Gastrocnemius medialis (tissue), 4 donors: Measurements from ENCODE around the gene KCNJ1. TPM values are rescaled to one million over a fixed set of nuclear protein-coding genes. Genes with fewer than 3 reads are reported as not detected.

Source experiments
- ATAC-seq, 2 donors: fragments of 150-250 bp; one replicate each; pipeline ENCODE4 v1.9.1; 2016
- DNase-seq, 2 donors: peaks; one replicate each; pipeline ENCODE4 v3.0.0-alpha.2; 2019
- H3K27ac ChIP-seq, 4 donors: fragments of 200-600 bp; sonication (generic); 1 replicate in 1 of 4; 2 replicates in 3 of 4; pipeline ENCODE4 v1.5.1; 2016 to 2018; ENCODE audit warnings: mild to moderate bottlenecking in 2 of 4, moderate library complexity in 1 of 4
- H3K27me3 ChIP-seq, 3 donors: fragments of 200-600 bp; sonication (generic) in 2 of 3; 1 replicate in 1 of 3; 2 replicates in 2 of 3; pipeline versions ENCODE4 v1.5.1 to v1.6.0; 2016 to 2019; ENCODE audit warnings: mild to moderate bottlenecking in 1 of 3, moderate library complexity in 1 of 3
- H3K36me3 ChIP-seq, 2 donors: fragments of 200-600 bp; sonication (generic) in 1 of 2; one replicate each; pipeline ENCODE4 v1.5.1; 2017 to 2018
- H3K4me1 ChIP-seq, 2 donors: fragments of 200-600 bp; sonication (generic) in 1 of 2; one replicate each; pipeline ENCODE4 v1.5.1; 2016 to 2017; ENCODE audit warnings: mild to moderate bottlenecking in 2 of 2
- H3K4me3 ChIP-seq, 4 donors: fragments of 200-600 bp; sonication (generic) in 3 of 4; 1 replicate in 1 of 4; 2 replicates in 3 of 4; pipeline ENCODE4 v1.5.1; 2016 to 2019; ENCODE audit warnings: mild to moderate bottlenecking in 2 of 4
- H3K9me3 ChIP-seq, 3 donors: fragments of 200-600 bp; sonication (generic) in 2 of 3; 1 replicate in 1 of 3; 2 replicates in 2 of 3; pipeline ENCODE4 v1.5.1; 2016 to 2019
- POLR2A ChIP-seq, 2 donors: fragments of 450-650 bp; IDR thresholded peaks; one replicate each; pipeline ENCODE4 v1.6.1; 2017; ENCODE audit warnings: antibody characterized with exemption in 2 of 2, mild to moderate bottlenecking in 2 of 2, moderate library complexity in 2 of 2
- in situ Hi-C, 4 donors: fragments of 200-750 bp; cut with MboI; loops; one replicate each; pipeline versions ENCODE4 v1.15.0 to v1.8.0; 2017; ENCODE audit warnings: low sequenced_read_pairs in 4 of 4
- intact Hi-C: fragments of 100-400 bp; cut with DNase I; formaldehyde crosslinking; loops from one replicate; pipeline ENCODE4 v1.15.1; 2023; ENCODE audit warnings: low total_unique reads
- total RNA-seq, 4 donors: library from RNA; depleted of rRNA; stranded (reverse); fragments of >200 nt; gene quantifications; one replicate each; pipeline versions ENCODE4 v1.1.0 to v1.2.3, GENCODE V29; 2016
- TF ChIP-seq, protein P1 (sequence below), 5 experiments: fragments of 450-650 bp in 3 of 5; fragments of 200-600 bp in 2 of 5; sonication (generic) in 2 of 5; IDR thresholded peaks in 4 of 5; conservative IDR thresholded peaks in 1 of 5; 1 replicate in 4 of 5; 2 replicates in 1 of 5; pipeline ENCODE4 v1.5.1; 2016 to 2019; ENCODE audit warnings: antibody characterized with exemption in 5 of 5, mild to moderate bottlenecking in 3 of 5, moderate library complexity in 3 of 5

The KCNJ1 gene
- total RNA-seq, 4 donors from 2014 or later = 3.1 TPM; not detected in 3

- in situ Hi-C loops (no loop called here), intact Hi-C loops (no loop called here)
- no peaks in the 10 kb centered on the region for H3K27me3 ChIP-seq
- no peaks in the 10 kb centered on the region for H3K4me1 ChIP-seq
- H3K9me3 ChIP-seq = no peaks in the 10 kb centered on the region
- no peak overlapping the region for H3K4me3 ChIP-seq
- no peak overlapping the region for H3K27ac ChIP-seq
- no peaks in the 10 kb centered on the region for H3K36me3 ChIP-seq
- ATAC-seq (no peak), DNase-seq (no peak)
- TF ChIP-seq, protein P1, sequence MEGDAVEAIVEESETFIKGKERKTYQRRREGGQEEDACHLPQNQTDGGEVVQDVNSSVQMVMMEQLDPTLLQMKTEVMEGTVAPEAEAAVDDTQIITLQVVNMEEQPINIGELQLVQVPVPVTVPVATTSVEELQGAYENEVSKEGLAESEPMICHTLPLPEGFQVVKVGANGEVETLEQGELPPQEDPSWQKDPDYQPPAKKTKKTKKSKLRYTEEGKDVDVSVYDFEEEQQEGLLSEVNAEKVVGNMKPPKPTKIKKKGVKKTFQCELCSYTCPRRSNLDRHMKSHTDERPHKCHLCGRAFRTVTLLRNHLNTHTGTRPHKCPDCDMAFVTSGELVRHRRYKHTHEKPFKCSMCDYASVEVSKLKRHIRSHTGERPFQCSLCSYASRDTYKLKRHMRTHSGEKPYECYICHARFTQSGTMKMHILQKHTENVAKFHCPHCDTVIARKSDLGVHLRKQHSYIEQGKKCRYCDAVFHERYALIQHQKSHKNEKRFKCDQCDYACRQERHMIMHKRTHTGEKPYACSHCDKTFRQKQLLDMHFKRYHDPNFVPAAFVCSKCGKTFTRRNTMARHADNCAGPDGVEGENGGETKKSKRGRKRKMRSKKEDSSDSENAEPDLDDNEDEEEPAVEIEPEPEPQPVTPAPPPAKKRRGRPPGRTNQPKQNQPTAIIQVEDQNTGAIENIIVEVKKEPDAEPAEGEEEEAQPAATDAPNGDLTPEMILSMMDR (IDR thresholded peaks at IDR 0.05 in 4 of 5, conservative IDR thresholded peaks at IDR 0.05 in 1 of 5) = no peak
- no peak for TF ChIP-seq POLR2A (IDR thresholded peaks at IDR 0.05)
Measured at GRCh38 chr11:128868841-128869671, 2.0 kb upstream of the KCNJ1 start.

GRCh38 chr11:128865490-128865889, 1.6 kb downstream of the KCNJ1 start:
- no peaks in the 10 kb centered on the region for H3K4me1 ChIP-seq
- in situ Hi-C loops (no loop called here), intact Hi-C loops (no loop called here)
- H3K4me3 ChIP-seq = no peak overlapping the region
- H3K27me3 ChIP-seq = no peaks in the 10 kb centered on the region
- ATAC-seq (no peak), DNase-seq (no peak)
- H3K36me3 ChIP-seq = no peaks in the 10 kb centered on the region
- H3K9me3 ChIP-seq = no peaks in the 10 kb centered on the region
- TF ChIP-seq POLR2A (IDR thresholded peaks at IDR 0.05) = no peak
- TF ChIP-seq, protein P1 (IDR thresholded peaks at IDR 0.05 in 4 of 5, conservative IDR thresholded peaks at IDR 0.05 in 1 of 5) = no peak
- no peak overlapping the region for H3K27ac ChIP-seq

- H3K27ac ChIP-seq = no peak overlapping the region
- in situ Hi-C loops = no loop called here
- intact Hi-C loops = no loop called here
Measured at GRCh38 chr11:128862908-128863660, 4.0 kb downstream of the KCNJ1 start.

DNA sequence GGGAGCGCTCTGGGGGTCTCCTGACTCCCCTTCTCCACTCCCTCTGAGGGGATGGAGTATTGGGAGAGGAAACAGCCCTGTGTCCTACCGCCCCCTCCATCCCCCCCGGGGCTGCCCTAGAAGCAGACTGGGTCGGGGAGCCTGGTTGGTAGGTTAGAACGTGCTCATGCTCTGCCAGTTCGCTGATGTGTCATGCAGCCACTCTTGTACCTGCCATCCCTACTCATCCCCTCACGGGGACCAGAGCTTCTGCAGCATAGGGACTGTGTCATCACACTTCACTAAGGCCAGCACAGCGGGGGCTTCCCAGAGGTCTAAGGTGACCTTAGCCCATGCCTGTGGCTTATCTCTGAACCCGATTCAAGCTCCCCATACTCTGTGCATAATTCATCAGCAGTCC, 4.7 kb downstream of the KCNJ1 start:
- no peaks in the 10 kb centered on the region for H3K27me3 ChIP-seq
- ATAC-seq (no peak), DNase-seq (no peak)
- no peaks in the 10 kb centered on the region for H3K36me3 ChIP-seq
- H3K4me1 ChIP-seq = no peaks in the 10 kb centered on the region
- TF ChIP-seq, protein P1 (IDR thresholded peaks at IDR 0.05 in 4 of 5, conservative IDR thresholded peaks at IDR 0.05 in 1 of 5) = no peak
- no peak for TF ChIP-seq POLR2A (IDR thresholded peaks at IDR 0.05)
- intact Hi-C loops (no loop called here), in situ Hi-C loops (no loop called here)
- no peak overlapping the region for H3K4me3 ChIP-seq
- no peaks in the 10 kb centered on the region for H3K9me3 ChIP-seq
- no peak overlapping the region for H3K27ac ChIP-seq

More at GRCh38 chr11:128862908-128863660, 4.0 kb downstream of the KCNJ1 start:
- no peak for DNase-seq
- TF ChIP-seq, protein P1 (IDR thresholded peaks at IDR 0.05 in 4 of 5, conservative IDR thresholded peaks at IDR 0.05 in 1 of 5) = no peak
- no peak for TF ChIP-seq POLR2A (IDR thresholded peaks at IDR 0.05)
- Histone ChIP-seq H3K36me3 (no peaks in the 10 kb centered on the region), H3K27me3 (no peaks in the 10 kb centered on the region), H3K4me1 (no peaks in the 10 kb centered on the region), H3K9me3 (no peaks in the 10 kb centered on the region), H3K4me3 (no peak overlapping the region)
- ATAC-seq = no peak
